ENCODE results near the gene MYLK.

MYLK gene

GRCh38 chr3:123773681-123774431, 110.3 kb downstream of the MYLK start:
- no peak for DNase-seq (ENCODE audit: low spot score)

- no peak for DNase-seq (ENCODE audit: low spot score)
These were observed 114.8 kb downstream of the MYLK start for GRCh38 chr3:123769356-123769743.

- no peak for DNase-seq (ENCODE audit: low spot score)
These were observed 115.4 kb downstream of the MYLK start for GRCh38 chr3:123768480-123769355.

GRCh38 chr3:123767564-123768292, 116.4 kb downstream of the MYLK start:
- no peak for DNase-seq (ENCODE audit: low spot score)

GRCh38 chr3:123767009-123767372, 117.1 kb downstream of the MYLK start:
- no peak for DNase-seq (ENCODE audit: low spot score)

GRCh38 chr3:123766193-123767008, 117.7 kb downstream of the MYLK start:
- no peak for DNase-seq (ENCODE audit: low spot score)

GRCh38 chr3:123765475-123766128, 118.5 kb downstream of the MYLK start:
- no peak for DNase-seq (ENCODE audit: low spot score)

GRCh38 chr3:123764647-123765046, 119.5 kb downstream of the MYLK start:
- no peak for DNase-seq (ENCODE audit: low spot score)

GRCh38 chr3:123762805-123763204, 121.3 kb downstream of the MYLK start:
- no peak for DNase-seq (ENCODE audit: low spot score)

- no peak for DNase-seq (ENCODE audit: low spot score)
These were observed 123.3 kb downstream of the MYLK start for GRCh38 chr3:123760817-123761216.

GRCh38 chr3:123759871-123760270, 124.3 kb downstream of the MYLK start:
- DNase-seq (ENCODE audit: low spot score) = no peak

GRCh38 chr3:123759311-123759710, 124.8 kb downstream of the MYLK start:
- DNase-seq (ENCODE audit: low spot score) = no peak

- no peak for DNase-seq (ENCODE audit: low spot score)
These were observed 126.0 kb downstream of the MYLK start for GRCh38 chr3:123758081-123758564.

- no peak for DNase-seq (ENCODE audit: low spot score)
These were observed 126.7 kb downstream of the MYLK start for GRCh38 chr3:123757281-123757940.

- DNase-seq (ENCODE audit: low spot score) = no peak
These were observed 128.6 kb downstream of the MYLK start for GRCh38 chr3:123755501-123755900.

GRCh38 chr3:123755085-123755484, 129.0 kb downstream of the MYLK start:
- DNase-seq (ENCODE audit: low spot score) = no peak

- no peak for DNase-seq (ENCODE audit: low spot score)
These were observed 130.8 kb downstream of the MYLK start for GRCh38 chr3:123753286-123753685.

- no peak for DNase-seq (ENCODE audit: low spot score)
These were observed 131.9 kb downstream of the MYLK start for GRCh38 chr3:123752228-123752627.

- DNase-seq (ENCODE audit: low spot score) = no peak
These were observed 132.7 kb downstream of the MYLK start for GRCh38 chr3:123751433-123751832.

- no peak for DNase-seq (ENCODE audit: low spot score)
These were observed 133.3 kb downstream of the MYLK start for GRCh38 chr3:123750659-123751420.
